Measurements from ENCODE around the gene DACT3. TPM values are rescaled to one million over a fixed set of nuclear protein-coding genes. Genes with fewer than 3 reads are reported as not detected.

DACT3 gene
- total RNA-seq, 2 experiments from 2014 or later, result 0.15 to 0.20 TPM

DNA sequence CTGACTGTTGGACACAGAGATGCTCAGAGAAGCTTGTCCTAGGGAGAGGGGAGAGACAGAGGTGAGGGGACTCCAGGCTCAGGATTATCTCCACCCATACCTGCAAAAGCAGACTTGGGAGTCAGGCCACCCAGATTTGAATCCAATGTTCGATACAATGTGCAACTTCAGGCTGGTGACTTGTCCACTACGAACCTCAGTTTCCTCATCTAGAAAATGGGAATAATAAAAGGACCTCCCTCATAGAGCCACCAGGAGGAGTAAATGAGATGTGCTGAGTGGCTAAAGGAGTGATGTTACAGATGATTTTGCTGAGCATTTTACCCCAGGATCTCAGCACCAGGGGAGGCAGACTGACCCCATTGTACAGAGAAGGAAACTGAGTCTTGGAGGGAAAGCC is 31.0 kb upstream of the DACT3 start:
- Mint-ChIP-seq H3K27ac (no peak overlapping the region), H3K9me3 (no peaks in the 10 kb centered on the region), H3K4me1 (no peaks in the 10 kb centered on the region), H3K27me3 (no peaks in the 10 kb centered on the region), H3K36me3 (ENCODE audit: low read depth) (peaks cover 81% of the 10 kb centered on the region), H3K4me3 (no peak overlapping the region)
- no peak for DNase-seq
- ChIA-PET POLR2A (interaction anchor here (1.2 to 1.5 kb wide), 3 partner anchors 12 to 39 kb away, joined by 3 to 5 read pairs (median 3); no protein-coding TSS in a partner anchor), CTCF (no interaction called here)

- ChIA-PET POLR2A (interaction anchor here (1.2 to 1.5 kb wide), 3 partner anchors 11 to 40 kb away, joined by 3 to 5 read pairs (median 3); no protein-coding TSS in a partner anchor), CTCF (interaction anchor here (0.8 to 1.4 kb wide), 3 partner anchors 13 to 37 kb away, joined by 3 to 5 read pairs (median 4); no protein-coding TSS in a partner anchor)
- DNase-seq, result no peak
- Mint-ChIP-seq H3K9me3 (no peaks in the 10 kb centered on the region), H3K4me1 (no peaks in the 10 kb centered on the region), H3K36me3 (ENCODE audit: low read depth) (peaks cover 76% of the 10 kb centered on the region), H3K4me3 (no peak overlapping the region), H3K27ac (no peak overlapping the region), H3K27me3 (no peaks in the 10 kb centered on the region)
These were observed 30.1 kb upstream of the DACT3 start for GRCh38 chr19:46691104-46691503.

DNA sequence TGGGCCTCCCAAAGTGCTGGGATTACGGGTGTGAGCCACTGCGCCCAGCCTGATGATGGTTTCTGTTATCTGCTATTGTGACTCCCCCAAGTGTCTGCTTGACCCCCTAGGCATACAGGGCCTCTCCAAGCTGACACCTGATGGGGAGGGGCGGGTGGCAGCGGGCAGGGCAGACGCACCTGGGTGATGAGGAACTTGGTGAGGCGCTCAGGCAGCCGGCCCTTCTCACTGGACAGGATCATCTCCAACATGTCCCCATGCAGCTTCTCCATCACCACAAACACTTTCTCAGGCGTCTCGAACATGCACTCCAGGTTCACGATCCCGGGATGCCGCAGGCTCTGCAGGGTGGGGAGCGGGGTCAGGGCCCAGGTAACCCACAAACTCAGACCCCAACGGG is 28.4 kb upstream of the DACT3 start:
- ChIA-PET POLR2A (no interaction called here), CTCF (interaction anchor here (1.7 kb wide), 1 partner anchor 39 kb away, joined by 7 read pairs; no protein-coding TSS in a partner anchor)
- Mint-ChIP-seq H3K4me3 (no peak overlapping the region), H3K27me3 (no peaks in the 10 kb centered on the region), H3K36me3 (ENCODE audit: low read depth) (peaks cover 75% of the 10 kb centered on the region), H3K27ac (no peak overlapping the region), H3K9me3 (no peaks in the 10 kb centered on the region), H3K4me1 (peaks cover 1% of the 10 kb centered on the region)
- DNase-seq, result no peak

- POLR2A ChIA-PET, result no interaction called here
- H3K4me1 Mint-ChIP-seq, result peaks cover 1% of the 10 kb centered on the region
These were observed 26.6 kb upstream of the DACT3 start for GRCh38 chr19:46687438-46688145.

DNA sequence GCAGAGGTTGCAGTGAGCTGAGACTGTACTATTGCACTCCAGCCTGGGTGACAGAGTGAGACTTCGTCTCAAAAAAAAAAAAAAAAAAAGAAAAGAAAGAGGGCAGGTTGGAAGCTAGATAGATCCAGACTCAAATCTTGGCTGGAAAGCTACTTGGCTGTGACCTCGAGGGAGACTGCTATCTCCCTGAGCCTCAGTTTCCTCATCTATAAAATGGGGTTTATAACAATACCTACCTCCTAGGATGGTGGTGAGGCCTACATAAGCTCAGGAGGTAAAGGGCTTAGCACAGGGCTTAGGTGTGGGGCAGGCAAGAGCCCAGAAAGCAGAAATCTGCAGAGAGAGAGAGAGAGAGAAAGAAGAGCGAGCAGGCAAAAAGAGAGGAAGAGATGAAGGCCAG is 24.2 kb upstream of the DACT3 start:
- H3K4me1 Mint-ChIP-seq, result peaks cover 1% of the 10 kb centered on the region
- H3K9me3 Mint-ChIP-seq, result no peaks in the 10 kb centered on the region
- no peak for DNase-seq
- ChIA-PET CTCF (interaction anchor here (0.7 to 1.4 kb wide), 2 partner anchors 18 to 69 kb away, joined by 3 read pairs; no protein-coding TSS in a partner anchor), POLR2A (no interaction called here)
- H3K27ac Mint-ChIP-seq, result peak overlapping the region; percentile 26
- no peaks in the 10 kb centered on the region for H3K27me3 Mint-ChIP-seq
- H3K4me3 Mint-ChIP-seq, result no peak overlapping the region
- H3K36me3 Mint-ChIP-seq (ENCODE audit: low read depth), result peaks cover 64% of the 10 kb centered on the region

More at GRCh38 chr19:46687438-46688145, 26.6 kb upstream of the DACT3 start:
- Mint-ChIP-seq H3K27ac (no peak overlapping the region), H3K27me3 (no peaks in the 10 kb centered on the region), H3K9me3 (no peaks in the 10 kb centered on the region), H3K4me3 (no peak overlapping the region), H3K36me3 (ENCODE audit: low read depth) (peaks cover 73% of the 10 kb centered on the region)
- DNase-seq, result no peak
- CTCF ChIA-PET, result interaction anchor here (0.5 to 1.7 kb wide), 4 partner anchors 12 to 66 kb away, joined by 3 to 7 read pairs (median 4); no protein-coding TSS in a partner anchor

- H3K27me3 Mint-ChIP-seq, result no peaks in the 10 kb centered on the region
- DNase-seq, result peak; percentile 71
- peaks cover 82% of the 10 kb centered on the region for H3K36me3 Mint-ChIP-seq (ENCODE audit: low read depth)
- POLR2A ChIA-PET, result interaction anchor here (1.3 kb wide), 1 partner anchor 66 kb away, joined by 3 read pairs; no protein-coding TSS in a partner anchor
- CTCF ChIA-PET, result interaction anchor here (1.6 kb wide), 1 partner anchor 26 kb away, joined by 5 read pairs; no protein-coding TSS in a partner anchor
- peaks cover 16% of the 10 kb centered on the region for H3K4me1 Mint-ChIP-seq
- H3K4me3 Mint-ChIP-seq, result no peak overlapping the region
- no peak overlapping the region for H3K27ac Mint-ChIP-seq
- H3K9me3 Mint-ChIP-seq, result no peaks in the 10 kb centered on the region
These were observed 17.2 kb upstream of the DACT3 start for GRCh38 chr19:46678110-46678732.

DNA sequence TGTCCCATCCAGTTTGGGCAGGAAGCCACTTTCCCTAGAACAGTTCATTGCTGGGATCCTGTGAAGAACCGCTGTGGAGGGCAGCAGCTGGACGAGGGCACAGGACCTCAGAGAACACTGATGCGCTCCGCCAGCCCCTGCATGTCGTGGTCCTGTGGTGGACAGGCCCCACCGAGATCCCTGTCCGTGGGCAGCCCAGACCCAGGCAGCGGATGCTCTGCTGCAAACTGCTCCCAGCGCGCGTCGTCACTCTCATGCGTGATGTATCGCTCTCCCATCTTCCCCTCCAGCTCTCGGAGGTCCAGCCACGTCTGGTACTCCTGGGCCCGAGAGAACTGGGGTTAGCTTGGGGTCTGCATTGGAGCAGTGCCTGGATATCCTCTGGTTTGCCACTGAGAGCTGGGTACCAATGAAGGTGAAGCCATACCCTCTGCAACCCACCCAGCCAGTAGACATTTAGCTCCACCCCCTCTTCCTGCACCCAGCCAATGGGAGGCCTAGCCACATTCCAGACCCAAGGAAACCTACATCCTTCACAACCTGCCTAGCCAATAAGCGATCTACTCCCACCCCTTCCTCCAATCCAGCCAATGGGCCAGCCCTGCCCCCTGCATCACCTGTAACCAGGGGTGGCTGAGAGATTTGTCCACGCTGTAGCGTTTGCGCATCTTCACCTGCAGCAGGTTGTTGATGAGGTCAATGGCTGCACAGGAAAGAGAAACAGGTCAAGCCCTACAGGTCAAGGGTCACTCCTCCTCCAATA is 13.6 kb upstream of the DACT3 start:
- no peaks in the 10 kb centered on the region for H3K27me3 Mint-ChIP-seq
- peaks cover 75% of the 10 kb centered on the region for H3K36me3 Mint-ChIP-seq (ENCODE audit: low read depth)
- H3K27ac Mint-ChIP-seq, result no peak overlapping the region
- H3K4me1 Mint-ChIP-seq, result peaks cover 14% of the 10 kb centered on the region
- DNase-seq, result no peak
- H3K9me3 Mint-ChIP-seq, result peaks cover 2% of the 10 kb centered on the region
- POLR2A ChIA-PET, result no interaction called here
- CTCF ChIA-PET, result interaction anchor here (2.7 kb wide), 1 partner anchor 13 kb away, joined by 14 read pairs; the partner anchor contains the start of gene DACT3
- no peak overlapping the region for H3K4me3 Mint-ChIP-seq

GRCh38 chr19:46670813-46671212 is 9.8 kb upstream of the DACT3 start:
- Mint-ChIP-seq H3K9me3 (peaks cover 2% of the 10 kb centered on the region), H3K4me1 (no peaks in the 10 kb centered on the region), H3K36me3 (ENCODE audit: low read depth) (peaks cover 41% of the 10 kb centered on the region), H3K27ac (peak overlapping the region; percentile 21), H3K27me3 (no peaks in the 10 kb centered on the region), H3K4me3 (no peak overlapping the region)
- CTCF ChIA-PET, result interaction anchor here (0.7 to 3.0 kb wide), 2 partner anchors 9 to 54 kb away, joined by 7 to 14 read pairs; partner anchors contain the start of gene DACT3
- DNase-seq, result no peak
- POLR2A ChIA-PET, result interaction anchor here (1.0 kb wide), 1 partner anchor 10 kb away, joined by 3 read pairs; the partner anchor contains the start of gene DACT3

GRCh38 chr19:46668662-46669061 is 7.7 kb upstream of the DACT3 start:
- peaks cover 2% of the 10 kb centered on the region for H3K9me3 Mint-ChIP-seq
- H3K27me3 Mint-ChIP-seq, result peaks cover 4% of the 10 kb centered on the region
- CTCF ChIA-PET, result no interaction called here
- H3K27ac Mint-ChIP-seq, result no peak overlapping the region
- H3K4me1 Mint-ChIP-seq, result no peaks in the 10 kb centered on the region
- peaks cover 21% of the 10 kb centered on the region for H3K36me3 Mint-ChIP-seq (ENCODE audit: low read depth)
- no peak for DNase-seq
- POLR2A ChIA-PET, result no interaction called here
- no peak overlapping the region for H3K4me3 Mint-ChIP-seq

GRCh38 chr19:46665072-46665471 is 4.1 kb upstream of the DACT3 start:
- Mint-ChIP-seq H3K4me3 (no peak overlapping the region), H3K27ac (no peak overlapping the region), H3K27me3 (peaks cover 19% of the 10 kb centered on the region), H3K4me1 (peaks cover 16% of the 10 kb centered on the region), H3K9me3 (no peaks in the 10 kb centered on the region), H3K36me3 (ENCODE audit: low read depth) (no peaks in the 10 kb centered on the region)
- ChIA-PET CTCF (no interaction called here), POLR2A (interaction anchor here (1.0 kb wide), 1 partner anchor 48 kb away, joined by 3 read pairs; no protein-coding TSS in a partner anchor)
- DNase-seq, result no peak

DNA sequence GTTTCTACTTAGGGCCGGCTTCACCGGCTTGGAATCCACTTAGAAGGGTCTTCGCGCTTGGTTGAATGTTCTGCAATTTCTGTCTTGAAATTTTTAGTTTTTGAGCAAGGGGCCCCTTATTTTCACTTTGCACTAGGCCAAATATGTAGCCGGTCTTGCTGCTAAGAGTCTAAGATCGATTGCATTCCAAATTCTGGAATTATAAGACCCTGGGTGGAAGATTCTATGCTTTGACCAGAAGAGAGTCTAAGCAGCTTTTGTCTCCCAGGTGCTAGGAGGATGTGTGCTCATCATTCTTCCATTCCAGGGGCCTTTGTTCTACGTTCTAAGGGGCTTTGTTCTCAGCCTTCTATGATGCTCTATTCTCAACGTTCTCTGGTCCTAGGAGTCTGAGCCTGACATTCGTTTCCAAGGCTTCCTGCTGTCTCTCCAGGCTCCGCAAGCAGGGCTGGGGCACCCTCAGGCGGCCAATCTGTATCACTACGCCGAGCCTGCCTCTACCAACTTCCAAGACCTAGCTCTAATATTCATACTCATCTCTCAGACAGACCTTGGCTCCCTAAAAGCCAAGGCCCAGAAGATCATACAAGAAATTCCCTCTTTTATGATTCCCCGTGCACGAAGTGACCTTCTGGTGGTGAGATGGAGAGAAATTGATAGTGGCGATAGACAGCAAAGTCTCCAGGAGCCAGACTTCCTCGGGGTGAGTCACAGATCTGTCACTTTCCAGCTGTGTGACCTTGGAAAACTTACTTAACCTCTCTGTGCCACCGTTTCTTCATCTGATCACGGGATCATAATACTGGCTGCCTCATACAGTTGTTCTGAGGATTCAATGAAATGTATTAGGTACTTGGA is 982 bp upstream of the DACT3 start:
- peak overlapping the region; percentile 71 for H3K27ac Mint-ChIP-seq
- POLR2A ChIA-PET, result interaction anchor here (0.6 to 3.4 kb wide), 13 partner anchors 9 to 178 kb away, joined by 3 to 34 read pairs (median 4); partner anchors contain the start of gene CALM3

More for the DNA sequence above, 982 bp upstream of the DACT3 start:
- Mint-ChIP-seq H3K9me3 (no peaks in the 10 kb centered on the region), H3K27me3 (peaks cover 35% of the 10 kb centered on the region), H3K36me3 (ENCODE audit: low read depth) (no peaks in the 10 kb centered on the region), H3K4me1 (peaks cover 19% of the 10 kb centered on the region), H3K4me3 (peak overlapping the region; percentile 69)
- CTCF ChIA-PET, result interaction anchor here (0.5 to 5.9 kb wide), 29 partner anchors 9 to 316 kb away, joined by 3 to 136 read pairs (median 4); partner anchors contain the start of genes AP2S1, CALM3 and PTGIR
- DNase-seq, result peak; percentile 81

All from activated CD4-positive, alpha-beta memory T cell treated with anti-CD3 and anti-CD28 coated beads, Interleukin-2, amount 10 ng/mL, durations not matched to agents 7 days and 5 days (primary cell).